GM18508 (cell line): ENCODE data around the gene HSPA12A.

Experiments used
- ATAC-seq: cut with Tn5 transposase; IDR thresholded peaks from one replicate; pipeline ENCODE4 v1.9.1; 2021; ENCODE audit warnings: moderate number of reproducible peaks; ENCODE audit not compliant: insufficient read depth, unreplicated experiment

The HSPA12A gene

GRCh38 chr10:116771101-116771958 is 29.0 kb upstream of the HSPA12A start:
- ATAC-seq: no peak

GRCh38 chr10:116770281-116770680 is 27.9 kb upstream of the HSPA12A start:
- ATAC-seq: no peak

- no peak for ATAC-seq
Measured at GRCh38 chr10:116769791-116770190, 27.4 kb upstream of the HSPA12A start.

- ATAC-seq: no peak
Measured at GRCh38 chr10:116769368-116769767, 27.0 kb upstream of the HSPA12A start.

- ATAC-seq: no peak
Measured at GRCh38 chr10:116768786-116769185, 26.4 kb upstream of the HSPA12A start.

- ATAC-seq: no peak
Measured at GRCh38 chr10:116766837-116767634, 24.7 kb upstream of the HSPA12A start.

- no peak for ATAC-seq
Measured at GRCh38 chr10:116766241-116766827, 24.0 kb upstream of the HSPA12A start.

GRCh38 chr10:116765648-116766081 is 23.3 kb upstream of the HSPA12A start:
- no peak for ATAC-seq

GRCh38 chr10:116764979-116765378 is 22.6 kb upstream of the HSPA12A start:
- no peak for ATAC-seq

GRCh38 chr10:116763440-116763839 is 21.1 kb upstream of the HSPA12A start:
- ATAC-seq: no peak

- no peak for ATAC-seq
Measured at GRCh38 chr10:116761883-116762282, 19.5 kb upstream of the HSPA12A start.

- ATAC-seq: no peak
Measured at GRCh38 chr10:116760919-116761318, 18.6 kb upstream of the HSPA12A start.

GRCh38 chr10:116757246-116757645 is 14.9 kb upstream of the HSPA12A start:
- ATAC-seq: no peak

GRCh38 chr10:116756277-116756676 is 13.9 kb upstream of the HSPA12A start:
- ATAC-seq: no peak

GRCh38 chr10:116753759-116754158 is 11.4 kb upstream of the HSPA12A start:
- no peak for ATAC-seq

GRCh38 chr10:116752969-116753665 is 10.8 kb upstream of the HSPA12A start:
- ATAC-seq: no peak

- no peak for ATAC-seq
Measured at GRCh38 chr10:116752563-116752962, 10.2 kb upstream of the HSPA12A start.

- no peak for ATAC-seq
Measured at GRCh38 chr10:116748471-116748870, 6.1 kb upstream of the HSPA12A start.

- ATAC-seq: no peak
Measured at GRCh38 chr10:116748041-116748440, 5.7 kb upstream of the HSPA12A start.

- ATAC-seq: no peak
Measured at GRCh38 chr10:116747325-116747724, 5.0 kb upstream of the HSPA12A start.
